Transverse colon (tissue), 3 donors: ENCODE data around the gene PGLYRP4.

Source experiments
- CTCF ChIP-seq, 5 experiments: fragments of 200-600 bp in 3 of 5; fragments of 450-650 bp in 2 of 5; sonication (generic) in 3 of 5; IDR thresholded peaks; 1 replicate in 2 of 5; 2 replicates in 3 of 5; pipeline ENCODE4 v1.5.1; 2016 to 2017; ENCODE audit warnings: antibody characterized with exemption in 5 of 5, inconsistent platforms in 3 of 5, mild to moderate bottlenecking in 2 of 5, moderate library complexity in 1 of 5
- POLR2A ChIP-seq: fragments of 450-650 bp; IDR thresholded peaks from one replicate; pipeline ENCODE4 v1.6.1; 2016; ENCODE audit warnings: antibody characterized with exemption, mild to moderate bottlenecking, moderate library complexity

DNA sequence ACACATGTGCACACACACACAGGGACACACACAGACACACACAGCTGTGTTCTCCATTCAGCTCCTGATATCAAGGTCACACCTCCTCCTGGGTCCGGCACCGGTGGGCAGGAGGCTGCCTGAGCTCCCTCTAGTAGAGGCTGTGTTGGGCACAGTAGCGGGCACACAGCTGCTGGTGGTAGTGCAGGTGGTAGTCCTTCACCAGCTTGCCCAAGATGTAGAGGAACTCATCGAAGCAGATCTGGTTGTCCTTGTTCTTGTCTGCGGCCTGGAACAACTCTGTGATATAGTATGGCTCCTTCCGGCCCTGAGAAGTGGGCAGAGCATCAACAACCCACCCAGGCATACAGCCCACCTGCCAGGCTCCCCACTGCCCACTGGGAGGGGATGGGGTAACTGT lies 47.8 kb upstream of the PGLYRP4 start:
- TF ChIP-seq POLR2A (no peak), CTCF (IDR thresholded peaks at IDR 0.05) (no peak)
